ENCODE data around the gene ANKRD42. TPM values are rescaled to one million over a fixed set of nuclear protein-coding genes. Genes with fewer than 3 reads are reported as not detected.

ANKRD42 gene
- total RNA-seq, 2 donors from 2014 or later, result 8.3 to 9.6 TPM

GRCh38 chr11:83194281-83195142, 1.0 kb downstream of the ANKRD42 start:
- intact Hi-C loops (cut with DNase I), result no loop called here
- peak; percentile 53 for ATAC-seq
- Histone ChIP-seq H3K27ac (peak overlapping the region; percentile 64 to 95 (median 88)), H3K27me3 (no peaks in the 10 kb centered on the region), H3K9me3 (no peaks in the 10 kb centered on the region), H3K4me1 (peaks cover 42% of the 10 kb centered on the region), H3K4me3 (peak overlapping the region; percentile 46 to 83), H3K36me3 (replicated peaks in 1 of 2; ENCODE audit: insufficient read depth in 1 of 2, low read depth in 2 of 2) (peaks cover 0 to 3% of the 10 kb centered on the region in 2 donors)
- 3% methylated on average over 34 to 35 of the region's 35 CpGs for WGBS, 2 donors
- DNase-seq, result peak; percentile 51 to 64 (median 61)
- TF ChIP-seq POLR2A (IDR thresholded peaks at IDR 0.05), result peak in 2 of 3 donors; percentile 11 to 19
- no peak for TF ChIP-seq CTCF (IDR thresholded peaks at IDR 0.05)

GRCh38 chr11:83195143-83195466, 1.6 kb downstream of the ANKRD42 start:
- Histone ChIP-seq H3K4me3 (no peak overlapping the region), H3K27me3 (no peaks in the 10 kb centered on the region), H3K27ac (peak overlapping the region in 3 of 4 donors; percentile 83 to 95 (median 92)), H3K9me3 (no peaks in the 10 kb centered on the region), H3K4me1 (peaks cover 42% of the 10 kb centered on the region), H3K36me3 (replicated peaks in 1 of 2; ENCODE audit: insufficient read depth in 1 of 2, low read depth in 2 of 2) (no peaks in the 10 kb centered on the region)
- TF ChIP-seq CTCF (IDR thresholded peaks at IDR 0.05) (no peak), POLR2A (IDR thresholded peaks at IDR 0.05) (no peak)
- no peak for ATAC-seq
- WGBS, 2 donors, result 26 to 29% methylated on average over 4 of the region's 4 CpGs
- intact Hi-C loops (cut with DNase I), result no loop called here
- DNase-seq, result no peak

- ATAC-seq (no peak), DNase-seq (no peak)
- H3K36me3 ChIP-seq (replicated peaks in 1 of 2; ENCODE audit: insufficient read depth in 1 of 2, low read depth in 2 of 2), result no peaks in the 10 kb centered on the region
- WGBS, 2 donors, result 92 to 99% methylated on average over 8 of the region's 8 CpGs
- no peak overlapping the region for H3K4me3 ChIP-seq
- H3K27ac ChIP-seq, result no peak overlapping the region
- intact Hi-C loops (cut with DNase I), result no loop called here
- H3K9me3 ChIP-seq, result no peaks in the 10 kb centered on the region
- peaks cover 42% of the 10 kb centered on the region for H3K4me1 ChIP-seq
- no peak for TF ChIP-seq POLR2A (IDR thresholded peaks at IDR 0.05)
- TF ChIP-seq CTCF (IDR thresholded peaks at IDR 0.05), result no peak
- no peaks in the 10 kb centered on the region for H3K27me3 ChIP-seq
Measured at GRCh38 chr11:83195649-83196048, 2.1 kb downstream of the ANKRD42 start.

- H3K9me3 ChIP-seq, result no peaks in the 10 kb centered on the region
- no peaks in the 10 kb centered on the region for H3K36me3 ChIP-seq (replicated peaks in 1 of 2; ENCODE audit: insufficient read depth in 1 of 2, low read depth in 2 of 2)
- peaks cover 24% of the 10 kb centered on the region for H3K4me1 ChIP-seq
- H3K27me3 ChIP-seq, result no peaks in the 10 kb centered on the region
- no peak overlapping the region for H3K27ac ChIP-seq
- intact Hi-C loops (cut with DNase I), result no loop called here
- DNase-seq (no peak), ATAC-seq (no peak)
- TF ChIP-seq CTCF (IDR thresholded peaks at IDR 0.05), result no peak
- TF ChIP-seq POLR2A (IDR thresholded peaks at IDR 0.05), result no peak
- 54 to 60% methylated on average over 1 of the region's 1 CpG for WGBS, 2 donors
- no peak overlapping the region for H3K4me3 ChIP-seq
Measured at GRCh38 chr11:83200035-83200434, 6.5 kb downstream of the ANKRD42 start.
